GM12878 (cell line): Measurements from ENCODE around the gene PRKCE. TPM values are rescaled to one million over a fixed set of nuclear protein-coding genes. Genes with fewer than 3 reads are reported as not detected.

Experiments
- BCL3 ChIP-seq: IDR thresholded peaks from 2 replicates; pipeline ENCODE4 v1.6.1; 2011; ENCODE audit warnings: borderline replicate concordance, low read depth, mild to moderate bottlenecking, moderate library complexity, low read length; ENCODE audit not compliant: insufficient read depth, poor library complexity, severe bottlenecking
- CEBPZ ChIP-seq: fragments of 150-350 bp; IDR thresholded peaks from 2 replicates; pipeline ENCODE4 v1.6.1; 2016; ENCODE audit warnings: low read depth, low read length
- CHD2 ChIP-seq: IDR thresholded peaks from 2 replicates; pipeline ENCODE4 v1.6.1; 2011; ENCODE audit warnings: low read depth, low read length, improper control_type of control experiment, borderline replicate concordance
- E4F1 ChIP-seq: fragments of 450-650 bp; IDR thresholded peaks from 2 replicates; pipeline ENCODE4 v1.6.1; 2018; ENCODE audit warnings: borderline replicate concordance, mild to moderate bottlenecking; ENCODE audit not compliant: partially characterized antibody
- FOS ChIP-seq: IDR thresholded peaks from 3 replicates; pipeline ENCODE4 v1.6.1; 2011; ENCODE audit warnings: borderline replicate concordance; ENCODE audit not compliant: insufficient read length; ENCODE audit errors: extremely low read depth
- FOXM1 ChIP-seq: IDR thresholded peaks from 2 replicates; pipeline ENCODE4 v1.6.1; 2012; ENCODE audit warnings: low read depth, mild to moderate bottlenecking, inconsistent platforms, low read length, moderate library complexity
- HCFC1 ChIP-seq: fragments of 150-350 bp; IDR thresholded peaks from 2 replicates; pipeline ENCODE4 v1.6.1; 2014; ENCODE audit warnings: low read length
- NFIC ChIP-seq: IDR thresholded peaks from 2 replicates; pipeline ENCODE4 v1.6.1; 2012; ENCODE audit warnings: low read depth, mild to moderate bottlenecking, inconsistent platforms, low read length, moderate library complexity
- NFYB ChIP-seq: IDR thresholded peaks from 2 replicates; pipeline ENCODE4 v1.6.1; 2011; ENCODE audit warnings: low read depth, mild to moderate bottlenecking, low read length, improper control_type of control experiment, moderate library complexity; ENCODE audit not compliant: insufficient read depth
- NR2C1 ChIP-seq: fragments of 450-650 bp; IDR thresholded peaks from 2 replicates; pipeline ENCODE4 v1.6.1; 2017; ENCODE audit warnings: antibody characterized with exemption, mild to moderate bottlenecking, moderate library complexity
- PAX5 ChIP-seq: IDR thresholded peaks from 2 replicates; pipeline ENCODE4 v1.6.1; 2011; ENCODE audit warnings: low read depth, low read length, borderline replicate concordance
- PKNOX1 ChIP-seq: fragments of 450-650 bp; IDR thresholded peaks from 2 replicates; pipeline ENCODE4 v1.6.1; 2016; ENCODE audit warnings: mild to moderate bottlenecking
- SMC3 ChIP-seq: IDR thresholded peaks from 2 replicates; pipeline ENCODE4 v1.6.1; 2011; ENCODE audit warnings: low read length, improper control_type of control experiment, borderline replicate concordance
- ZNF207 ChIP-seq: fragments of 450-650 bp; IDR thresholded peaks from 2 replicates; pipeline ENCODE4 v1.6.1; 2014; ENCODE audit warnings: antibody characterized with exemption, mild to moderate bottlenecking, borderline replicate concordance
- ZNF274 ChIP-seq: IDR thresholded peaks from one replicate; pipeline ENCODE4 v1.8.0; 2011; ENCODE audit not compliant: insufficient read length, insufficient read depth
- ZNF384 ChIP-seq: IDR thresholded peaks from 2 replicates; pipeline ENCODE4 v1.6.1; 2012; ENCODE audit warnings: low read depth, mild to moderate bottlenecking, low read length, improper control_type of control experiment, borderline replicate concordance
- polyA plus RNA-seq, 11 experiments: library from polyadenylated mRNA; depleted of rRNA in 4 of 11; unstranded in 6 of 11; stranded (reverse) in 5 of 11; fragments of >200 nt; fragmentation: Nextera tagmentation in 4 of 11; fragmentation: Illumina TruSeq in 1 of 11; extraction: Ambion mirVana in 4 of 11; extraction: Trizol in 1 of 11; gene quantifications; 1 replicate in 1 of 11; 2 replicates in 10 of 11; pipeline versions ENCODE4 v1.2.1 to v1.2.3, GENCODE V29; 2011 to 2016; ENCODE audit warnings: inconsistent platforms in 2 of 11, missing spikeins in 2 of 11, low read depth in 1 of 11
- total RNA-seq, 4 experiments: library from RNA; depleted of rRNA in 3 of 4; stranded (reverse); fragments of >200 nt in 3 of 4; fragmentation: Illumina TruSeq in 1 of 4; extraction: Trizol in 1 of 4; gene quantifications; 2 replicates each; pipeline versions ENCODE4 v1.2.1 to v1.2.3, GENCODE V29; 2013 to 2021
- TF ChIP-seq, protein P1 (sequence below): fragments of 450-650 bp; IDR thresholded peaks from 2 replicates; pipeline ENCODE4 v1.6.1; 2017; ENCODE audit warnings: mild to moderate bottlenecking, low read depth, inconsistent platforms; ENCODE audit not compliant: poor library complexity, severe bottlenecking

The PRKCE gene
- total and polyA plus RNA-seq, 10 of the 15 experiments (the other 5 are each of a cell fraction or from before 2014, with no cell fraction given) = 2.6 to 28.2 (median 11.3) TPM

GRCh38 chr2:46079985-46080560 lies 428.6 kb downstream of the PRKCE start (continued):
- TF ChIP-seq NR2C1 (no peak), CEBPZ (no peak), PKNOX1 (no peak), ZNF384 (peak; percentile 60; the same call in 1 of the 2 replicates), PAX5 (no peak), CHD2 (peak; percentile 56; the same call in 1 of the 2 replicates), SMC3 (no peak), NFIC (no peak), NFYB (no peak), ZNF274 (no peak), BCL3 (no peak), ZNF207 (no peak), E4F1 (no peak), HCFC1 (no peak), FOS (no peak), FOXM1 (no peak)
- TF ChIP-seq, protein P1, sequence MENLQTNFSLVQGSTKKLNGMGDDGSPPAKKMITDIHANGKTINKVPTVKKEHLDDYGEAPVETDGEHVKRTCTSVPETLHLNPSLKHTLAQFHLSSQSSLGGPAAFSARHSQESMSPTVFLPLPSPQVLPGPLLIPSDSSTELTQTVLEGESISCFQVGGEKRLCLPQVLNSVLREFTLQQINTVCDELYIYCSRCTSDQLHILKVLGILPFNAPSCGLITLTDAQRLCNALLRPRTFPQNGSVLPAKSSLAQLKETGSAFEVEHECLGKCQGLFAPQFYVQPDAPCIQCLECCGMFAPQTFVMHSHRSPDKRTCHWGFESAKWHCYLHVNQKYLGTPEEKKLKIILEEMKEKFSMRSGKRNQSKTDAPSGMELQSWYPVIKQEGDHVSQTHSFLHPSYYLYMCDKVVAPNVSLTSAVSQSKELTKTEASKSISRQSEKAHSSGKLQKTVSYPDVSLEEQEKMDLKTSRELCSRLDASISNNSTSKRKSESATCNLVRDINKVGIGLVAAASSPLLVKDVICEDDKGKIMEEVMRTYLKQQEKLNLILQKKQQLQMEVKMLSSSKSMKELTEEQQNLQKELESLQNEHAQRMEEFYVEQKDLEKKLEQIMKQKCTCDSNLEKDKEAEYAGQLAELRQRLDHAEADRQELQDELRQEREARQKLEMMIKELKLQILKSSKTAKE = peak; percentile 92
